HG02678 (cell line): ENCODE data around the gene PDLIM7.
A peak's percentile ranks its signal among the peaks of the same experiment; 100 is the strongest.

Source experiments
- ATAC-seq: cut with Tn5 transposase; IDR thresholded peaks from one replicate; pipeline ENCODE4 v1.9.1; 2021; ENCODE audit warnings: mild to moderate bottlenecking, moderate library complexity; ENCODE audit not compliant: unreplicated experiment

Gene PDLIM7

GRCh38 chr5:177458912-177459350 is 38.5 kb downstream of the PDLIM7 start:
- no peak for ATAC-seq

- no peak for ATAC-seq
Observed at GRCh38 chr5:177457852-177458681, 39.3 kb downstream of the PDLIM7 start.

GRCh38 chr5:177456976-177457851 is 40.2 kb downstream of the PDLIM7 start:
- ATAC-seq: peak; percentile 35

- ATAC-seq: no peak
Observed at GRCh38 chr5:177456591-177456964, 40.8 kb downstream of the PDLIM7 start.

- peak; percentile 14 for ATAC-seq
Observed at GRCh38 chr5:177455661-177456590, 41.5 kb downstream of the PDLIM7 start.

GRCh38 chr5:177455036-177455660 is 42.3 kb downstream of the PDLIM7 start:
- ATAC-seq: peak; percentile 51

GRCh38 chr5:177454397-177455035 is 42.9 kb downstream of the PDLIM7 start:
- ATAC-seq: peak; percentile 51

GRCh38 chr5:177453852-177454396 is 43.5 kb downstream of the PDLIM7 start:
- peak; percentile 1 for ATAC-seq

- no peak for ATAC-seq
Observed at GRCh38 chr5:177452688-177453638, 44.4 kb downstream of the PDLIM7 start.

GRCh38 chr5:177450667-177451424 is 46.6 kb downstream of the PDLIM7 start:
- ATAC-seq: no peak

- ATAC-seq: no peak
Observed at GRCh38 chr5:177449140-177450061, 48.0 kb downstream of the PDLIM7 start.

GRCh38 chr5:177448244-177448950 is 49.0 kb downstream of the PDLIM7 start:
- no peak for ATAC-seq

- ATAC-seq: no peak
Observed at GRCh38 chr5:177447611-177448243, 49.7 kb downstream of the PDLIM7 start.

GRCh38 chr5:177447066-177447610 is 50.3 kb downstream of the PDLIM7 start:
- ATAC-seq: peak; percentile 22
